HG03108 (cell line): ENCODE measurements around the gene CHD3.

Source experiments
- ATAC-seq: cut with Tn5 transposase; IDR thresholded peaks from one replicate; pipeline ENCODE4 v1.9.1; 2021; ENCODE audit warnings: moderate library complexity; ENCODE audit not compliant: unreplicated experiment

Gene CHD3

GRCh38 chr17:7864995-7865650, 23.5 kb upstream of the CHD3 start:
- no peak for ATAC-seq

- ATAC-seq, result no peak
These were observed 20.7 kb upstream of the CHD3 start for GRCh38 chr17:7867881-7868329.

- no peak for ATAC-seq
These were observed 15.5 kb upstream of the CHD3 start for GRCh38 chr17:7873051-7873450.

- no peak for ATAC-seq
These were observed 12.7 kb upstream of the CHD3 start for GRCh38 chr17:7875804-7876370.

GRCh38 chr17:7878234-7878633, 10.4 kb upstream of the CHD3 start:
- no peak for ATAC-seq

- ATAC-seq, result no peak
These were observed 8.3 kb upstream of the CHD3 start for GRCh38 chr17:7880076-7880868.

- no peak for ATAC-seq
These were observed 7.1 kb upstream of the CHD3 start for GRCh38 chr17:7881276-7882054.

GRCh38 chr17:7882068-7882467, 6.5 kb upstream of the CHD3 start:
- no peak for ATAC-seq

- no peak for ATAC-seq
These were observed 6.0 kb upstream of the CHD3 start for GRCh38 chr17:7882629-7883028.

GRCh38 chr17:7883781-7884386, 4.7 kb upstream of the CHD3 start:
- no peak for ATAC-seq

GRCh38 chr17:7884581-7885366, 3.8 kb upstream of the CHD3 start:
- no peak for ATAC-seq

GRCh38 chr17:7885367-7886226, 3.0 kb upstream of the CHD3 start:
- ATAC-seq, result no peak

GRCh38 chr17:7886227-7887037, 2.2 kb upstream of the CHD3 start:
- no peak for ATAC-seq

GRCh38 chr17:7887038-7887481, 1.5 kb upstream of the CHD3 start:
- no peak for ATAC-seq

- peak; percentile 51 for ATAC-seq
These were observed 956 bp upstream of the CHD3 start for GRCh38 chr17:7887482-7888183.

- ATAC-seq, result no peak
These were observed 772 bp downstream of the CHD3 start for GRCh38 chr17:7889166-7889955.
